LNCaP clone FGC (cell line): Measurements from ENCODE around the gene ENTPD2.

Experiments
- DNase-seq: peaks from one replicate; pipeline ENCODE4 v3.0.0-alpha.2; 2011; ENCODE audit warnings: low read depth
- H3K4me3 ChIP-seq: 2 replicates; pipeline ENCODE4 v1.5.1; 2011; ENCODE audit warnings: mild to moderate bottlenecking, low read depth, low read length, control low read depth
- CTCF ChIP-seq: IDR thresholded peaks from 2 replicates; pipeline ENCODE4 v1.5.1; 2012; ENCODE audit warnings: mild to moderate bottlenecking; ENCODE audit not compliant: control insufficient read depth, insufficient read depth; ENCODE audit errors: extremely low read depth

The ENTPD2 gene

GRCh38 chr9:137015976-137016375 is 37.9 kb downstream of the ENTPD2 start:
- DNase-seq, result no peak
- TF ChIP-seq CTCF, result no peak
- H3K4me3 ChIP-seq, result no peak overlapping the region

- no peak for DNase-seq
- no peak overlapping the region for H3K4me3 ChIP-seq
- no peak for TF ChIP-seq CTCF
Observed at GRCh38 chr9:137015540-137015930, 38.3 kb downstream of the ENTPD2 start.

- TF ChIP-seq CTCF, result no peak
- H3K4me3 ChIP-seq, result no peak overlapping the region
- DNase-seq, result no peak
Observed at GRCh38 chr9:137014776-137015539, 38.9 kb downstream of the ENTPD2 start.

- no peak for DNase-seq
- H3K4me3 ChIP-seq, result no peak overlapping the region
- TF ChIP-seq CTCF, result no peak
Observed at GRCh38 chr9:137014166-137014565, 39.7 kb downstream of the ENTPD2 start.

- no peak for DNase-seq
- H3K4me3 ChIP-seq, result no peak overlapping the region
- TF ChIP-seq CTCF, result no peak
Observed at GRCh38 chr9:137013571-137013940, 40.3 kb downstream of the ENTPD2 start.

- H3K4me3 ChIP-seq, result no peak overlapping the region
- TF ChIP-seq CTCF, result no peak
- DNase-seq, result no peak
Observed at GRCh38 chr9:137012694-137013570, 40.9 kb downstream of the ENTPD2 start.
